Body of pancreas (tissue), 4 donors: ENCODE data around the gene GRM6. TPM values are rescaled to one million over a fixed set of nuclear protein-coding genes. Genes with fewer than 3 reads are reported as not detected.

Source experiments
- ATAC-seq: fragments of 150-250 bp; one replicate; pipeline ENCODE4 v1.9.1; 2016
- DNase-seq, 4 donors: peaks; one replicate each; pipeline ENCODE4 v3.0.0-alpha.2; 2019
- H3K27ac ChIP-seq, 4 donors: fragments of 200-600 bp; sonication (generic); 1 replicate in 3 of 4; 2 replicates in 1 of 4; pipeline versions ENCODE4 v1.5.1 to v1.6.1; 2016 to 2019; ENCODE audit warnings: mild to moderate bottlenecking in 1 of 4, mixed read lengths in 1 of 4, moderate library complexity in 1 of 4
- H3K27me3 ChIP-seq, 2 donors: fragments of 200-600 bp; sonication (generic); one replicate each; pipeline ENCODE4 v1.6.0; 2016; ENCODE audit warnings: mild to moderate bottlenecking in 1 of 2
- H3K36me3 ChIP-seq, 2 donors: fragments of 200-600 bp; sonication (generic); replicated peaks in 1 of 2; 2 replicates each; pipeline ENCODE4 v1.5.1; 2016; ENCODE audit warnings: low read depth in 2 of 2; ENCODE audit not compliant: insufficient read depth in 1 of 2
- H3K4me1 ChIP-seq: fragments of 200-600 bp; sonication (generic); one replicate; pipeline ENCODE4 v1.6.0; 2016
- H3K4me3 ChIP-seq, 2 donors: fragments of 200-600 bp; sonication (generic); 1 replicate in 1 of 2; 2 replicates in 1 of 2; pipeline ENCODE4 v1.5.1; 2016 to 2019
- H3K9me3 ChIP-seq, 3 donors: fragments of 200-600 bp; sonication (generic); 1 replicate in 2 of 3; 2 replicates in 1 of 3; pipeline ENCODE4 v1.5.1; 2016
- CTCF ChIP-seq, 7 experiments: fragments of 450-650 bp in 4 of 7; fragments of 200-600 bp in 3 of 7; sonication (generic) in 3 of 7; IDR thresholded peaks; one replicate each; pipeline ENCODE4 v1.5.1; 2016 to 2019; ENCODE audit warnings: antibody characterized with exemption in 7 of 7
- POLR2A ChIP-seq, 3 donors: fragments of 450-650 bp; IDR thresholded peaks; one replicate each; pipeline ENCODE4 v1.6.1; 2016; ENCODE audit warnings: antibody characterized with exemption in 3 of 3, mild to moderate bottlenecking in 2 of 3
- WGBS, 2 donors: methylation state at CpG; one replicate each; pipeline ENCODE4 v1.1.5; 2017; 5-methylcytosine and 5-hydroxymethylcytosine counted together
- intact Hi-C: fragments of 100-400 bp; cut with DNase I; formaldehyde crosslinking; loops from one replicate; pipeline ENCODE4 v1.15.1; 2023
- total RNA-seq, 2 donors: library from RNA; depleted of rRNA; stranded (reverse); fragments of >200 nt; gene quantifications; one replicate each; pipeline ENCODE4 v1.1.0, GENCODE V29; 2016

Gene GRM6
- total RNA-seq, 2 donors from 2014 or later: not detected

DNA sequence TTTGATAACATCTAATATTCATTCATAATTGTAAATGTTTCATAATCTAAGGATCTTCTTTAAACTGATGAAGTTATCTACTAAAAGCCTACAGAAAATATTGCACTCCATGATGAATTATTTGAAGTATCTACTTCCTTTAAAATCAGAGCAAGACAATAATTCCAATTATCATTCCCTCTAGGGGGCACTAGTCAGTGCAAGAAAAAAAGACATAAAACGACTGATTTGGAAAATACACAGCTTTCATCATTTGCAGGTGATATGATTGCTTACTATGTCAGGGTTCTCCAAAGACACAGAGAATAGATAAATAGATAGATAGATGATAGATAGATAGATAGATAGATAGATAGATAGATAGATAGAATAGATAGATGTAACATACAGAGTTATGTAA, 13.5 kb upstream of the GRM6 start:
- intact Hi-C loops: no loop called here
- Histone ChIP-seq H3K9me3 (peaks cover 0 to 4% (median 0%) of the 10 kb centered on the region in 3 donors), H3K36me3 (no peaks in the 10 kb centered on the region), H3K27me3 (no peaks in the 10 kb centered on the region), H3K4me3 (no peak overlapping the region), H3K4me1 (no peaks in the 10 kb centered on the region), H3K27ac (no peak overlapping the region)
- TF ChIP-seq POLR2A (IDR thresholded peaks at IDR 0.05): no peak
- TF ChIP-seq CTCF (IDR thresholded peaks at IDR 0.05): no peak
- DNase-seq (no peak), ATAC-seq (no peak)
- WGBS, 2 donors: 10 to 20% methylated on average over 1 of the region's 1 CpG

GRCh38 chr5:179006564-179006963, 11.4 kb upstream of the GRM6 start:
- Histone ChIP-seq H3K4me3 (no peak overlapping the region), H3K9me3 (no peaks in the 10 kb centered on the region), H3K27ac (no peak overlapping the region), H3K36me3 (no peaks in the 10 kb centered on the region), H3K4me1 (no peaks in the 10 kb centered on the region), H3K27me3 (no peaks in the 10 kb centered on the region)
- DNase-seq (no peak), ATAC-seq (no peak)
- 67 to 71% methylated on average over 2 of the region's 2 CpGs for WGBS, 2 donors
- intact Hi-C loops: no loop called here
- TF ChIP-seq CTCF (IDR thresholded peaks at IDR 0.05): no peak
- no peak for TF ChIP-seq POLR2A (IDR thresholded peaks at IDR 0.05)

DNA sequence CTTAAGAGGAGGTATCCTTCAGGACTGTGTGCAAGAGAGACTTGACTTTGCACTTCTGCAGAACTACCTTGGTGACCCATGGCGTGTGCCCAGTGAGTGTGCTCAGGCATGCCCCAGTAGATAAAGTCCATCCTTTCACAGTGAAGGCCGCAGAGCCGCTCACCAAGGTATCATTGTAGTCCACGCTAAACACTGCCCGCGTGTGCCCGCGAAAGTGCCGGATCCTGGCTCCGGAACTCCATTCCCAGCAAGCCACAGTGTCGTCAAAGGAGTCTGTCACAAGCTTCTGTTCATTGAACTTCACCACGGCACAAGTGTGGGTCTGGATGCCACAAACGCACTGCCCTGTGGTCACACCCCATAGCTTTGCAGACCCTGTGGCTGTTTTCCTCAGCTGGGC, 3.3 kb upstream of the GRM6 start:
- H3K4me1 ChIP-seq: no peaks in the 10 kb centered on the region
- no peaks in the 10 kb centered on the region for H3K27me3 ChIP-seq
- TF ChIP-seq POLR2A (IDR thresholded peaks at IDR 0.05): no peak
- H3K36me3 ChIP-seq: no peaks in the 10 kb centered on the region
- DNase-seq (no peak), ATAC-seq (no peak)
- H3K9me3 ChIP-seq: no peaks in the 10 kb centered on the region
- intact Hi-C loops: no loop called here
- H3K27ac ChIP-seq: no peak overlapping the region
- 89% methylated on average over 10 to 13 of the region's 13 CpGs for WGBS, 2 donors
- no peak overlapping the region for H3K4me3 ChIP-seq

- no peak overlapping the region for H3K27ac ChIP-seq
- intact Hi-C loops: no loop called here
- H3K27me3 ChIP-seq: no peaks in the 10 kb centered on the region
- H3K36me3 ChIP-seq: no peaks in the 10 kb centered on the region
- TF ChIP-seq CTCF (IDR thresholded peaks at IDR 0.05) (no peak), POLR2A (IDR thresholded peaks at IDR 0.05) (no peak)
- ATAC-seq (no peak), DNase-seq (no peak)
- no peaks in the 10 kb centered on the region for H3K4me1 ChIP-seq
- WGBS, 2 donors: 51 to 52% methylated on average over 6 of the region's 6 CpGs
- no peaks in the 10 kb centered on the region for H3K9me3 ChIP-seq
- no peak overlapping the region for H3K4me3 ChIP-seq
Observed at GRCh38 chr5:178997191-178997590, 2.1 kb upstream of the GRM6 start.

DNA sequence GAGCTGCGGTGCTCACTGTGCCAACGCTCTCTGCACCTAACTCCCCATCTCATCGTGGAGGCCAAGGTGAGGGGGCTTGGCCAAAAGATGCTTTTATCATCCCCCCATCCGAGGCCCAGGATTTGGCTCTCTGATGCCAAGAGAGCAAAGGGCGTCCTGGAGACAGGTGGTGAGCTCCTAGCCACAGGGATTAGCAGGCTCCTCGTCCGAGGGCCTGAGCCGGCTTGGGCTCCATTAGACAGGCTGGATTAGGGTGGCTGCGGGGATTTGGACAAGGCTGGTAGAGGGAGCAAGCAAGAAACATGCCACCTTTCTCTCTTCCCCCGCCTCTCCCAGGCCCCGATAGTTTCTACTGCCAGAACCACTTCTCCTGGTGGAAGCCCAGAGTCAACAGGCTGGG, 1.0 kb upstream of the GRM6 start:
- intact Hi-C loops: no loop called here
- H3K9me3 ChIP-seq: no peaks in the 10 kb centered on the region
- DNase-seq: no peak
- no peak for ATAC-seq
- TF ChIP-seq CTCF (IDR thresholded peaks at IDR 0.05) (no peak), POLR2A (IDR thresholded peaks at IDR 0.05) (no peak)
- H3K4me3 ChIP-seq: no peak overlapping the region
- no peaks in the 10 kb centered on the region for H3K27me3 ChIP-seq
- H3K36me3 ChIP-seq: no peaks in the 10 kb centered on the region
- no peaks in the 10 kb centered on the region for H3K4me1 ChIP-seq
- no peak overlapping the region for H3K27ac ChIP-seq
- WGBS, 2 donors: 53 to 55% methylated on average over 10 to 11 of the region's 11 CpGs
